ENCODE data around the gene PTGER2.

The PTGER2 gene

GRCh38 chr14:52365071-52365470 lies 51.0 kb downstream of the PTGER2 start:
- Histone ChIP-seq H3K27me3 (ENCODE audit: control insufficient read depth in 5 of 5, insufficient read depth in 4 of 5, low read length in 5 of 5) (no peaks in the 10 kb centered on the region), H3K36me3 (ENCODE audit: control insufficient read depth in 5 of 5, insufficient read depth in 5 of 5, low read length in 5 of 5) (no peaks in the 10 kb centered on the region), H3K9ac (ENCODE audit: low read length in 5 of 5) (no peak overlapping the region), H3K27ac (ENCODE audit: low read depth, low read length) (no peak overlapping the region), H3K4me1 (ENCODE audit: control insufficient read depth in 5 of 5, insufficient read depth in 5 of 5, low read length in 5 of 5) (peaks cover 9 to 22% (median 15%) of the 10 kb centered on the region in 5 donors), H3K9me3 (ENCODE audit: control insufficient read depth in 5 of 5, low read length in 5 of 5) (no peaks in the 10 kb centered on the region), H3K4me3 (ENCODE audit: low read depth in 1 of 5, low read length in 5 of 5) (no peak overlapping the region)

DNA sequence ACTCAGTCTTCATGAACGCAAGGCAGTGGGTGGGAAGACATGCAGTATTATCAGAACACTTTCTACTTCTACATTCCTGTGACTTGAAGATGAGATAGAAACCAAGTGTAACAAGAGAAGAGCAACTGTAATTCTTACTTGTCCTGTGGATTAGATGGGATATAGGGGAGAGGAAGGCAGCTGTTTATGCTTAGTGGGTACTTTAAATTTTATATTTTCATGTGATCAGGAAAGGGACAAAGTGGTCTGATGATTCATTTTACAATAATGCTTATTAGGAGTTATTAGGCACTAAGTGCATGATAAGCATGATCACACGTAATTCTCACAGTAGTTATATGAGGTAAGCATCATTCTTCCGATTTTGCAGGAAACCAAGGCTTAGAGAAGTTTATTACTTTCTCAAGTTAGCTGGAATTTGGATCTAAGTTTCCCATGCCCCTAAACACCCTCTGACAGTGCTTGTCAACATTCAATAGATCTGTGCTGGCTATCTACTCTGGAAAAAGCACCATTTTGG lies 52.7 kb downstream of the PTGER2 start:
- Histone ChIP-seq H3K36me3 (ENCODE audit: control insufficient read depth in 5 of 5, insufficient read depth in 5 of 5, low read length in 5 of 5) (no peaks in the 10 kb centered on the region), H3K27me3 (ENCODE audit: control insufficient read depth in 5 of 5, insufficient read depth in 4 of 5, low read length in 5 of 5) (no peaks in the 10 kb centered on the region), H3K9ac (ENCODE audit: low read length in 5 of 5) (no peak overlapping the region), H3K9me3 (ENCODE audit: control insufficient read depth in 5 of 5, low read length in 5 of 5) (no peaks in the 10 kb centered on the region), H3K4me3 (ENCODE audit: low read depth in 1 of 5, low read length in 5 of 5) (no peak overlapping the region), H3K4me1 (ENCODE audit: control insufficient read depth in 5 of 5, insufficient read depth in 5 of 5, low read length in 5 of 5) (peaks cover 6 to 16% (median 9%) of the 10 kb centered on the region in 5 donors), H3K27ac (ENCODE audit: low read depth, low read length) (no peak overlapping the region)

GRCh38 chr14:52369305-52369801 lies 55.2 kb downstream of the PTGER2 start:
- Histone ChIP-seq H3K9me3 (ENCODE audit: control insufficient read depth in 5 of 5, low read length in 5 of 5) (peaks cover 0 to 4% (median 0%) of the 10 kb centered on the region in 5 donors), H3K27ac (ENCODE audit: low read depth, low read length) (no peak overlapping the region), H3K9ac (ENCODE audit: low read length in 5 of 5) (no peak overlapping the region), H3K4me1 (ENCODE audit: control insufficient read depth in 5 of 5, insufficient read depth in 5 of 5, low read length in 5 of 5) (peaks cover 6 to 16% (median 7%) of the 10 kb centered on the region in 5 donors), H3K4me3 (ENCODE audit: low read depth in 1 of 5, low read length in 5 of 5) (no peak overlapping the region), H3K27me3 (ENCODE audit: control insufficient read depth in 5 of 5, insufficient read depth in 4 of 5, low read length in 5 of 5) (no peaks in the 10 kb centered on the region), H3K36me3 (ENCODE audit: control insufficient read depth in 5 of 5, insufficient read depth in 5 of 5, low read length in 5 of 5) (no peaks in the 10 kb centered on the region)

DNA sequence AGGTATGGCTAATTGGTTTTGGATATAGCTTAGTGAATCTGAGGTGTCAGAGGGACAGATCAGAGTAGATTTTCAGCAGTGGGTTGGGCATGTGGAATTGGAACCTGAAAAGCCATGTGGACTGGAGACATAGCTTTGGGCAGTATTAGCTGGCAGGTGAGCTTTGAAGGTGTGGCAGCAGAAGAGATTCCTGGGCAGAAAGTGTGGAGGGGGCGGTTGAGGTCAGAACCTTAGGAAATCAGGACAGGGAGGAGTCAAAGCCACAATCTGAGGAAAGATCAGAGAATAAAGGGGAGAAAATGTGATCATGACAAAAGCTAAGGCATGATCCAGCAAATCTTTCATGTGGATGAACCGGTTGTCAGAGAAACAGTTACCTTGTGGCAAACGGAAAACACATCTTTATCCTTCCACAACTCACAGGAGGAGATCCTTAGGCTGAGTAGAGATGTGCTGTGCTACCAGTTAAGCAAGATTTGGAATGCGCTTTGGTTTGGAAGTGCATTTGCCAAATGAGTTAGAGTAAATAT lies 56.4 kb downstream of the PTGER2 start:
- Histone ChIP-seq H3K36me3 (ENCODE audit: control insufficient read depth in 5 of 5, insufficient read depth in 5 of 5, low read length in 5 of 5) (no peaks in the 10 kb centered on the region), H3K4me3 (ENCODE audit: low read depth in 1 of 5, low read length in 5 of 5) (no peak overlapping the region), H3K27me3 (ENCODE audit: control insufficient read depth in 5 of 5, insufficient read depth in 4 of 5, low read length in 5 of 5) (no peaks in the 10 kb centered on the region), H3K27ac (ENCODE audit: low read depth, low read length) (no peak overlapping the region), H3K9ac (ENCODE audit: low read length in 5 of 5) (no peak overlapping the region), H3K4me1 (ENCODE audit: control insufficient read depth in 5 of 5, insufficient read depth in 5 of 5, low read length in 5 of 5) (peaks cover 6 to 12% (median 7%) of the 10 kb centered on the region in 5 donors), H3K9me3 (ENCODE audit: control insufficient read depth in 5 of 5, low read length in 5 of 5) (peaks cover 0 to 4% (median 0%) of the 10 kb centered on the region in 5 donors)

DNA sequence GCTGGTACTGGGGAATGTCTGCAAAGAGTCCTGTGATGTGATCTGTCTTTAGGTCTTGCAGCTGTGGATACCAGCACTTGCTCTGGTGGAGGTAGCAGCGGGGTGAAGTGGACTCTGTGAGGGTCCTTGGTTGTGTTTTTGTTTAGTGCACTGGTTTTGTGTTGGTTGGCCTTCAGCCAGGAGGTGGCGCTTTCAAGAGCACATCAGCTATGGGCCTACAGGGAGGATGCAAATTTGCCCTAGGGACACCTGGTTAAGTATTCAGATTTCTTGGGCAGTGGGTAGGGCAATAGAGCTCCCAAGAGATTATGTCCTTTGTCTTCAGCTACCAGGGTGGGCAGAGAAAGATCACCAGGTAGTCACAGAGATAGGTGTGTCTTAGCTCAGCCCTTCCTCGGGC lies 63.8 kb downstream of the PTGER2 start:
- H3K27ac ChIP-seq (ENCODE audit: low read depth, low read length) = no peak overlapping the region
- no peaks in the 10 kb centered on the region for H3K4me1 ChIP-seq (ENCODE audit: control insufficient read depth in 5 of 5, insufficient read depth in 5 of 5, low read length in 5 of 5)
- H3K27me3 ChIP-seq (ENCODE audit: control insufficient read depth in 5 of 5, insufficient read depth in 4 of 5, low read length in 5 of 5) = no peaks in the 10 kb centered on the region
- H3K36me3 ChIP-seq (ENCODE audit: control insufficient read depth in 5 of 5, insufficient read depth in 5 of 5, low read length in 5 of 5) = no peaks in the 10 kb centered on the region
- peaks cover 0 to 4% (median 0%) of the 10 kb centered on the region in 5 donors for H3K9me3 ChIP-seq (ENCODE audit: control insufficient read depth in 5 of 5, low read length in 5 of 5)
- no peak overlapping the region for H3K4me3 ChIP-seq (ENCODE audit: low read depth in 1 of 5, low read length in 5 of 5)
- no peak overlapping the region for H3K9ac ChIP-seq (ENCODE audit: low read length in 5 of 5)

Data from subcutaneous abdominal adipose tissue (tissue), 5 donors.